ENCODE measurements around the gene CSGALNACT2. TPM values are rescaled to one million over a fixed set of nuclear protein-coding genes. Genes with fewer than 3 reads are reported as not detected.
A peak's percentile ranks its signal among the peaks of the same experiment; 100 is the strongest.

The CSGALNACT2 gene
- total RNA-seq, 1 experiment from 2014 or later, result 3.6 TPM

DNA sequence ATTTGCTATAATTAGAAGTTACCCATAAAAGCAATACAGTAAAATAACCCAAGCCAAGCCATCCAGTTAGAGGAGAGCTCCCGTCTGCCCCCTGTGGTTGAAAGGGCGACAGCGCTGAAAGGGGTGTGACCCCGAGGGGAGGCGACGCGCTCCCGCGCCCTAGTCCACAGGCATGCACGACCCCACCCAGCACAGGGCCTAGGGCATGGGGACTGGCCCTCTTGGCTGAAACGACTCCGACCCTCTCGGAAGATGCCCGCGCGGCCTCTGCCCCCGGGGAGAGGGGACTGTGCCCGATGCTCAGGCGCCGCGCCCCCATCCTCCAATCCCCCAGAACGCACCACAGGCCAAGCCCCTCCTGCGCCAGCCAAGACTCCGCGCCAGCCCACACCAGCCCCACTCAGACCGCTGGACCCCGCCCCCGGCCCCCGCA, 64.0 kb downstream of the CSGALNACT2 start:
- Histone ChIP-seq H3K9me2 (replicated peaks; ENCODE audit: low read length) (no peaks in the 10 kb centered on the region), H3K9me3 (ENCODE audit: low read length) (no peaks in the 10 kb centered on the region), H3K4me1 (ENCODE audit: insufficient read depth, low read length) (no peaks in the 10 kb centered on the region), H3K9ac (ENCODE audit: low read length) (no peak overlapping the region), H3K79me2 (ENCODE audit: low read length) (no peaks in the 10 kb centered on the region), H3K4me2 (ENCODE audit: low read length) (no peak overlapping the region), H3F3A (ENCODE audit: low read length, unreplicated experiment) (no peaks in the 10 kb centered on the region), H3K27me3 (ENCODE audit: low read length) (no peaks in the 10 kb centered on the region), H4K20me1 (ENCODE audit: low read length) (no peaks in the 10 kb centered on the region), H3K4me3 (ENCODE audit: low read length) (no peak overlapping the region), H3K36me3 (ENCODE audit: low read depth, low read length) (no peaks in the 10 kb centered on the region), H3K27ac (ENCODE audit: low read length) (no peak overlapping the region), H2AFZ (ENCODE audit: low read length) (no peak overlapping the region)
- intact Hi-C loops (cut with micrococcal nuclease), result no loop called here
- no peak for ATAC-seq
- no peak for TF ChIP-seq EZH2 (IDR thresholded peaks at IDR 0.05; ENCODE audit: low read length, unreplicated experiment)
- TF ChIP-seq, protein P1, sequence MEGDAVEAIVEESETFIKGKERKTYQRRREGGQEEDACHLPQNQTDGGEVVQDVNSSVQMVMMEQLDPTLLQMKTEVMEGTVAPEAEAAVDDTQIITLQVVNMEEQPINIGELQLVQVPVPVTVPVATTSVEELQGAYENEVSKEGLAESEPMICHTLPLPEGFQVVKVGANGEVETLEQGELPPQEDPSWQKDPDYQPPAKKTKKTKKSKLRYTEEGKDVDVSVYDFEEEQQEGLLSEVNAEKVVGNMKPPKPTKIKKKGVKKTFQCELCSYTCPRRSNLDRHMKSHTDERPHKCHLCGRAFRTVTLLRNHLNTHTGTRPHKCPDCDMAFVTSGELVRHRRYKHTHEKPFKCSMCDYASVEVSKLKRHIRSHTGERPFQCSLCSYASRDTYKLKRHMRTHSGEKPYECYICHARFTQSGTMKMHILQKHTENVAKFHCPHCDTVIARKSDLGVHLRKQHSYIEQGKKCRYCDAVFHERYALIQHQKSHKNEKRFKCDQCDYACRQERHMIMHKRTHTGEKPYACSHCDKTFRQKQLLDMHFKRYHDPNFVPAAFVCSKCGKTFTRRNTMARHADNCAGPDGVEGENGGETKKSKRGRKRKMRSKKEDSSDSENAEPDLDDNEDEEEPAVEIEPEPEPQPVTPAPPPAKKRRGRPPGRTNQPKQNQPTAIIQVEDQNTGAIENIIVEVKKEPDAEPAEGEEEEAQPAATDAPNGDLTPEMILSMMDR (conservative IDR thresholded peaks at IDR 0.05; ENCODE audit: low read depth, low read length), result peak; percentile 20; the same call in 1 of the 2 replicates
- DNase-seq, result no peak
- ChIA-PET POLR2A (ENCODE audit: unreplicated experiment) (no interaction called here), CTCF (no interaction called here)
- no TSS peak for BruUV-seq (replicated peaks)

- ChIA-PET POLR2A (ENCODE audit: unreplicated experiment) (no interaction called here), CTCF (no interaction called here)
- H3K27me3 ChIP-seq (ENCODE audit: low read length), result no peaks in the 10 kb centered on the region
- H3K36me3 ChIP-seq (ENCODE audit: low read depth, low read length), result no peaks in the 10 kb centered on the region
- intact Hi-C loops (cut with micrococcal nuclease), result no loop called here
- no peak overlapping the region for H3K4me3 ChIP-seq (ENCODE audit: low read length)
- H3K4me2 ChIP-seq (ENCODE audit: low read length), result no peak overlapping the region
- H3K9me3 ChIP-seq (ENCODE audit: low read length), result no peaks in the 10 kb centered on the region
- no peaks in the 10 kb centered on the region for H3F3A ChIP-seq (ENCODE audit: low read length, unreplicated experiment)
- DNase-seq, result no peak
- no peaks in the 10 kb centered on the region for H4K20me1 ChIP-seq (ENCODE audit: low read length)
- no peak overlapping the region for H3K27ac ChIP-seq (ENCODE audit: low read length)
- no peaks in the 10 kb centered on the region for H3K4me1 ChIP-seq (ENCODE audit: insufficient read depth, low read length)
- no peaks in the 10 kb centered on the region for H3K9me2 ChIP-seq (replicated peaks; ENCODE audit: low read length)
- no peak for ATAC-seq
- no peaks in the 10 kb centered on the region for H3K79me2 ChIP-seq (ENCODE audit: low read length)
- H3K9ac ChIP-seq (ENCODE audit: low read length), result no peak overlapping the region
- TF ChIP-seq, protein P1 (conservative IDR thresholded peaks at IDR 0.05; ENCODE audit: low read depth, low read length), result no peak
- no peak for TF ChIP-seq EZH2 (IDR thresholded peaks at IDR 0.05; ENCODE audit: low read length, unreplicated experiment)
- no peak for TF ChIP-seq EZH2phosphoT487 (IDR thresholded peaks at IDR 0.05; ENCODE audit: borderline replicate concordance, low read length)
- no TSS peak for BruUV-seq (replicated peaks)
- no peak overlapping the region for H2AFZ ChIP-seq (ENCODE audit: low read length)
These were observed 64.6 kb downstream of the CSGALNACT2 start for GRCh38 chr10:43202657-43203447.

DNA sequence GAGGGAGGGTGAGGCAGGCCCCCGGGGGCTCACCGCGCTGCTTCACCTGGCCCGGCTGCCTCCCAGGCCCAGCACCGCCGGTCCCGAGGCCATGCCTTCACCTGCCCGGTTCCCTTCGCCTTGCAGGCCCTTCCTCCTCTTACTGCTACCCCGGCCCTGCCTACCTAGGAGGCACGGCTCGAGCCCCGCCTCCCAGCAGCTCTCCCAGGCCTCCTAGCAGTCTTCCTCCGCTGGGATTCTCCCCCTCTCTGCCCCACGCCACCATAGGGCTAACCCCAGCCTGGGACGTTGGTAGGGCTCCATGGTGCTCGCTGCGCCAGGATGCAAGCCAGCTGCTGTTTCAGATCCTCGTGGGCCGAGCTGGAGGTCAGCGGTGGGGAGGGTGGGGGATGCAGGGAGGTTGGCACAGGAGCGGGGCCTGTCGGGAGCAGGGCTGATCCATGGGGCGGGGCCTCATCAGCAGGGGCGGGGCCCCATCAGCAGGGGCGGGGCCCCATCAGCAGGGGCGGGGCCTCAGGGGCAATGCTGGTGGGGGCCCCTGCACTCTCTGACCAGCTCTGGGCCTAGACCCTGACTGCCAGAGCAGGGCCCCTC, 65.3 kb downstream of the CSGALNACT2 start:
- Histone ChIP-seq H3K36me3 (ENCODE audit: low read depth, low read length) (no peaks in the 10 kb centered on the region), H4K20me1 (ENCODE audit: low read length) (no peaks in the 10 kb centered on the region), H3K4me3 (ENCODE audit: low read length) (no peak overlapping the region), H2AFZ (ENCODE audit: low read length) (no peak overlapping the region), H3K27me3 (ENCODE audit: low read length) (no peaks in the 10 kb centered on the region), H3K9ac (ENCODE audit: low read length) (no peak overlapping the region), H3K9me3 (ENCODE audit: low read length) (no peaks in the 10 kb centered on the region), H3F3A (ENCODE audit: low read length, unreplicated experiment) (no peaks in the 10 kb centered on the region), H3K9me2 (replicated peaks; ENCODE audit: low read length) (no peaks in the 10 kb centered on the region), H3K27ac (ENCODE audit: low read length) (no peak overlapping the region), H3K79me2 (ENCODE audit: low read length) (no peaks in the 10 kb centered on the region), H3K4me1 (ENCODE audit: insufficient read depth, low read length) (no peaks in the 10 kb centered on the region), H3K4me2 (ENCODE audit: low read length) (no peak overlapping the region)
- intact Hi-C loops (cut with micrococcal nuclease), result no loop called here
- POLR2A ChIA-PET (ENCODE audit: unreplicated experiment), result no interaction called here
- CTCF ChIA-PET, result no interaction called here
- BruUV-seq (replicated peaks), result no TSS peak
- DNase-seq, result no peak
- TF ChIP-seq, protein P1 (conservative IDR thresholded peaks at IDR 0.05; ENCODE audit: low read depth, low read length), result no peak
- TF ChIP-seq EZH2phosphoT487 (IDR thresholded peaks at IDR 0.05; ENCODE audit: borderline replicate concordance, low read length) (no peak), EZH2 (IDR thresholded peaks at IDR 0.05; ENCODE audit: low read length, unreplicated experiment) (no peak)
- ATAC-seq, result no peak
